HCEC 1CT (cell line): ENCODE measurements around the gene RGPD8.
"Not testable (repeated sequence)": the region's sequence is repeated elsewhere in the genome, so short reads cannot be mapped to it uniquely, and the experiment has no call there.

ENCODE experiments used
- DNase-seq: peaks from one replicate; pipeline ENCODE4 v3.0.0-alpha.2; 2017

Gene RGPD8

DNA sequence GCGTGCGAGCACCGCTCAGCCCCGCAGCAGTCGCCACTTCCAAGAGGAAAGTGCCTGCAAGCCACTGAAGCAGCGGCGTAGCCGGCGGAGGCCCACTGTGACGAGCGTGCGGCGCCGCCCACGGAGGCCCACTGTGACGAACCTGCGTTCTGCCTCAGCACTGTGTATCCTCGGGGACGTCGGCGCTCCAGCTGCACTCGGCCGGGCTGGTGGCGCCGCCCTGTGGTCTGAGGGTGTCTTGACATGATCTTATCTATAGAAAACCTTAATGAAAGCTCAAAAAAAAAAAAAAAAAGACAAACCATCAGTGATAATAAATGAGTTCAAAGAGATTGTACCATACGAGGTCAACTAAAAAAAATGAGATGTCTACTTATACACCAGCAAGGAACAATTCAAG lies at the start of gene RGPD8:
Gene RGPD8 (minus strand): TSS at position 166 of the 400 bp plus-strand sequence. CDS start 192 bp downstream, outside the sequence.
- peak; percentile 78 for DNase-seq

DNA sequence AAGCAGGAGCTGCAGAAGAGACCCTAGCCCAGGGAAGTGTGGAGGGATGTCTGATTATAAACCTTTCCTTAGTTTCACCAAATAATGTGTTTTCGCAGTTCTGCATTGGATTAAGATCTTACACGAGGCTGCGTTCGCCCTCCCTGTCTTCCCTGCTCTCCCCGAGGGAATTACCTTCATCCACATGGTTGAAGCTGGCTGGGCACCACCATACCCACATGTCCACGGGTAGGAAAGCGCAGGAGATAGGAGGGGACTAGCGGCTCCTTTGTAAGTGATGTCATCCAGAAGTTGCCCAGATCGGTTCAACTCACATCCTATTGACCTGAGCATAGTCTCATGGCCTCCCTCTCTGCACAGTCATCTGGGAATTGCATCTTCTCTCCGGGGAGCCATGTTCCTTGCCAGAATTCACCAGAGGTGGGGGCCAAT lies 49.6 kb upstream of the RGPD8 start:
- peak; percentile 60 for DNase-seq

DNA sequence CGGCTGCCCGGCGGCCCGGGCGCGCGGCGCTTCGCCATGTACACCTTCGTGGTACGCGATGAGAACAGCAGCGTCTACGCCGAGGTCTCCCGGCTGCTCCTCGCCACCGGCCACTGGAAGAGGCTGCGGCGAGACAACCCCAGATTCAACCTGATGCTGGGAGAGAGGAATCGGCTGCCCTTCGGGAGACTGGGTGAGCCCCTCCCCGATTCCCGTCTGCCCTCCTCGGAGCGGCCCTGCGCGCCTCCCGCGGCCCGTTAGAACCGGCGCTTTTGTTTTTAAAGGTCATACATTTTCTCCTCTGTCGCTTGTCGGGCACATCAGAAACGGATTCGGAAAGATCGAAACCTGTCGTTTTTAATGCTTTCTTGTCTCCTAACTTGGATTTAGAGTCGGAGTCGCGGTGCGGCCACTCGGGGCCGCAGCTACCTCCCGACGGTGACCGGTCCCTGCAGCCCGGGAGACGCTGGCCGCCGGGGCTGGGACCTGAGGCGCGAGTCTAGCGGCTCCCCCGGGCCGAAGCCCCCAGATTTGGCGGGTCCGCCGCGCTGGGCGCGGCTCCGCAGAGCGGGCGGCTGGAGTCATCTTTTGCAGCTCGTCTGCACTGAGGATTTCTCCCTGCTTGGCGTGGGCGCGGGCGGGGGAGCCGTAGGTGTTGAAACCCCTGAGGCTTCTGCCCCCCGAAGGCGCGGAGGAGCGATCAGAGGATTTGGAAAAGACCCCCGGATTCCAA lies 49.0 kb upstream of the RGPD8 start:
- DNase-seq = peak; percentile 48

DNA sequence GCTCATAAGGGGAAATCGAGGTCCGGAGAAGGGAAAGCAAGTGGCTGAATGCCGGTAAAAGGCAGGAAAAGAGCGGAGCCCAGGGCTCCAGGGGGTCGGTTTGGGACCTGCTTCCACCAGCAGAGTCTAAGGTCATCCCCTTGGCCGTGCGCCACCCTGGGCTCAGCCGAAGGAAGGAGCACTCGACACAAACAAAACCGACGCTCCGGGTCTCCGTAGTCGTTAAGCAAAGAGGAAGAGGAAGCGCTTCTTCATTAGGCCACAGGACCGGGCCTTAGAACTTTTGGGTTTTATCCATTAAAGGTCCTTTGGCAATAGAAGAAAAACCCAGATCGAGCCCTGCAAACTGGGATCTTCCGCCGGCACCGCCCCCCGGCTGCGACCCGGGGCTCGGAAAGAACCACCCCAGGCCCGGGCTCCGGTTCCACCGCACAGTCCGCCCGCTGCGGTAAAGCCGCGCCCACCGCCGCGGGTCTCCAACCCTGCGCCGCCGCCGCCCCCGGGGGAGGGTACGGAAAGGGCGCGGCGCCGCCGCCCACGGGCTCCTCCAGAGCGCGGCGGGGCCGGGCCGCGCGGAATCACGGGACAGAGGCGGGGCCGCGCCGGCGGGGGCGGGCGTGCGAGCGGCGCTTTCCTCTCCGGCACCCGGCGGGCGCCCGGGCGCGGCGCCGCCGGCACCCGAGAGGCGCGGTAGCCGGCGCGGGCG lies 48.2 kb upstream of the RGPD8 start, which contains the start of gene TTL:
Gene TTL (plus strand): TSS at position 629 of the 706 bp plus-strand sequence. CDS start 189 bp downstream, outside the sequence.
- DNase-seq = peak; percentile 67

DNA sequence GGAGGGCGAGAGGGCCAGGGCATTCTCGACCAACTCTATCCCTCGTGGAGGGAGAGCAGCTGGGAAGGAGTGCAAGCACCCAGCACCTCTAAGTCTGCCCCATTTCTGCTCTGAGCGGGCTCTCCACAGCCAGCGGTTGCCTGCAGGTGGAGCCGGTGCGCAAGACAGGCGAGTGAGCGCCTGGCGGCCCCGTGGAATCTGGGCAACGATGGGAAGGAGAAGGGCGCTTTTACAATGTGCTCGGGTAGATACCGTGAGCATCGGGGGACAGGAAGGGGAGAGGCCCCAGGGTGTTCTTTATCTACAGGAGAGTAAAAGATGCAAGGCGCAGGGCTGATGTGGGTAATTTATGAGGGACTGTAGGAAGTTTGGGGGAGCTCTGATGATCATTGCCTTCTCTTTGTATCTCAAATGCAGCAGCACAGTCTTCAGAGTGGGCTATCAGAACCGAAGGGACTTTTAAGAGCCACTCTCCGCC lies 47.6 kb upstream of the RGPD8 start:
- DNase-seq = peak; percentile 84

DNA sequence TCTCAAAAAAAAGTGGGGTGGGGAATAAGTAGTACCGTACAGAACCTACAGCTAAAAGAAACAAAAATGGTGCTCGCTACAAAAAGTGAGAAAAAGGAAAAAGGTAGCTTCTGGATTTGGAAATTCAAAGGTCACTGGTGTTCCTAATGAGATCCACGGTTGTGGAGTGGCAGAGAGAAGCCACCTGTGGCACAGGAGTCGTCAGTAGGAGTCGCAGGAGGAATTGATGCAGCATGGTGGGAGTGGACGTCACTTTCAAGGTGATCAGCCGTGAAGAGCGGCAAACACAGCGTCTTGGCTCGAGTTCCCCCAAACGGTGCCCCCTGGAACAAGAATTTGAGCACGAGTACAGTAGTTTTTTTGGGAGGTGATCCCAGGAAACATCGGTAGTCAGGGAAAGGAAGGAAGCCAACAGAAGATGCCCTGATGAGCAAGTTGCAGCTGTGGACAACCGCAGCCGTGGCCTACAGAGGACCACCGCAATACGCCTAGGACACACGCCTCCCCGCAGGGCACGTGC lies 47.1 kb upstream of the RGPD8 start:
- DNase-seq = no peak

DNA sequence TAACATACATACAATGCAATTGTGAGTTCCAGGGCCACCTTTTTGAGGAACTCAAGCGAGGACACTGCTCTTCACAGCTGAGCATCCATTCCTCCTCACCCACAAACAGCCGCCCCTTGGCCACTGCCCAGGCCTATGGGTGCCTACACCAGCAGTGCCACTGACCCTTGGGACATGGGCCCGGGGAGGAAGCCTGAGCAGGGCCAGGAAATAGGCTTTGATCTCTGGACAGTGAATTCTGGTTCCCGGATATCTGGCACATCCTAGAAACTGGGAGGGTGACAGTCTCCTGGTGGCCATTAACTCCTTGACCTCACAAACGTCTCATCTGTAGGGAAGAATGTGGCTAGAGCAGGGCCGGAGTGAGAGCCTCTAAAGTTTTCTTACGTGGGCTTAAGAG lies 43.0 kb upstream of the RGPD8 start:
- DNase-seq = no peak

DNA sequence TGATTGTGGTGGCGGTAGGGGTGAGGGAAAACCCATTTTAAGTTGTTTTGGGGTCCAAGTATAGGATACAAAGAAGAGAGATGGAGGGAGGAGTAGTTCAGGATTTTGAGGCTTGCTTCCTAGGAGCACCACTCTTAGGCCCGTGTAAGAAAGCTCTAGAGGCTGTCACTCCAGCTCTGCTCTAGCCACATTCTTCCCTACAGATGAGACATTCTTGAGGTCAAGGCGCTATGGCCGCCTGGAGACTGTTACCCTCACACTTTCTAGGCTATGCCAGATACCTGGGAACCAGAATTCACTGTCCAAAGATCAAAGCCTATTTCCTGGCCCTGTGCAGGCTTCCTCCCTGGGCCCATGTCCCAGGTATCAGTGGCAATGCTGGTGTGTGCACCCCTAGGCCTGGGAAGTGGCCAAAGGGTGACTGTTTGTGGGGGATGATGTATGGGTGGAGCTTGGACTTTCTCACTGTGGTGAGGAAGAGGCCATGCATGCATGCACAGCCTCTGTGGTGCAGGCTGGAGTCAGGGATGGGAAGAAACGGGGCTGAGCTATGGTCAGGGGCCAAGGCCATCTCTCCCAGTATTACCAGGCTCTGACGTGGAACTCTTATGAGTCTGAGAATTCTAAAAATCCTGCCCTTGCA lies 41.5 kb upstream of the RGPD8 start:
- peak; percentile 20 for DNase-seq

DNA sequence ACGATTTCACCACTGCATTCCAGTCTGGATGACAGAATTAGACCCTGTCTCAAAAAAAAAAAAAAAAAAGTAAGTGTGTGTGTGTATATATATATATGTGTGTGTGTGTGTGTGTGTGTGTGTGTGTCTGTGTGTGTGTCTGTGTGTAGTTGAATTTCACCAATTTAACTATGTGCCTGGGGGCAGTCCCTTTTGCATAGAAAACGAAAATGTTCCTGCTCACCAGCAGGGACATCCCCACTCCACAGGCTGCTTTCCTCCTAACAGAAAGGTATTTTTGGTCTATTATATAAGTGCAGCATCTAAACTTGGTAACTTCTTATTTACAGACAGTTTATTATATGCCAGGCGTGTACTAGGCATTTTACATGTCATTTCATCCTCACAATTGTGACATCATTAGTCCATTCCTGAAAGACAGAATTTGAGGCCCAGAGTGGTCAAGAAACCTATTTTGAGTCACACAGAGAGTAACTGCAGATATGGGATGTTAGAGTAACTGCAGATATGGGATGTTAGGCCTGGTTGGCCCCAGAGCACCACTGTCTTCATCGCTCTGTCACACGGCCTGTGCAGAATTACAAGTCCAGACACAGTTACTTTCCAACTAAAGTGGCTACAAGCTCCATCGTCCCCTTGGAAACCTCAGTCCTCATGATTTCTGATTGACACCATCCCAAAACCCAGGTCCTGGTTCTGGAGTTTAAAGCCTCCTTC lies 39.3 kb upstream of the RGPD8 start:
- DNase-seq = no peak

DNA sequence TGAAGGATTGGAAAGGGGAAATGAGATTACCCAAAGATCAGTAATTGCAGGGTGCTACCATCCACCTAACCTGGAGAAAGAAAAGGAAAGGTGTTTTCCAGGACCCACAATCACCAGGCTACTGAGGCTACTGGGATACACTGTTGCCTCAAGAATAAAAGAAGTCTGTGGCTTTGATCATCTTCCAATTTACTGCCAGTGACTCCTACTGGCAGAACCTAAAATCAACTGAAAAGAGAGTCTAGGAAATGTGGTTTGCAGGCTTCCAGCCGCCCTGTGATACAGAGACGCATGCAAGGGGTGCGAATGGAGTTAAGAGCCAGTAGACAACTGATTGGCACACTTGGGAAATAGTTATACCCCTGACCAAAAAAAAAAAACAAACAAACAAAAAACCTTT lies 31.9 kb upstream of the RGPD8 start:
- DNase-seq = peak; percentile 35

DNA sequence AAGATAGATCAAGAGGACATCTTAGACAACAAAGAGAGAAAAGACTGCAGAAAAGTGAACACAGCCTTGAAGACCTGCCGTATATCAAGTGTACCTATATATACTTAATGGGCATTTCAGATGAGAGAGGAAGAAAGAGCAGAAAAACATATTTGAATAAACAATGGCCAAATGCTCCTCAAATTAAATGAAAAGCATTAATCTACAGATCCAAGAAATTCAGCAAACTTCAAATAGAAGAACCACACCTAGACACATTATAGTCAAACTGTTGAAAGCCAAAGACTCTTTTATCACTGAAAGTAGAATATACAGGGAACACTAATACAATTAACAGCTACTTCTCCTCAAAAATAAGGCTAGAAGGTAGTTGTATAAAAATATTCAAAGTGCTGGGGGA lies 29.8 kb upstream of the RGPD8 start:
- DNase-seq = no peak

DNA sequence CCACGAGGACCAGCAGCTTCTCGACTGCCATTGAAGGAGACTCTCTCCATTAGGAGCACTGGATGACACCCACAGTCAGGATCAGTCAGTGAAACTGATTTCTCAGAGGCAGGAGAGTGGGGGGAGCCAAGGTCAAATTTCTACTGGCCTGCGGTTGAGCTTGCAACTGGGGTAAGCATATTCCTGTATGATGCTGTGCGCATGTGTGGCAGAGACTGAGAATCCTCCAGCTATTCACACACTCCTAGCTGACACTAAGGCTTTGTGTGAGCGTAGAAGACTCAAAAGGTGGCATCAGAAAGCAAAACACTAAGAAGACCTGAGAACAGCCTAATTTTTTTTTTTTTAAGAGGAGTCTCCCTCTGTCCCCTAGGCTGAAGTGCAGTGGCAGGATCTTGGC lies 28.7 kb upstream of the RGPD8 start:
- DNase-seq = no peak

DNA sequence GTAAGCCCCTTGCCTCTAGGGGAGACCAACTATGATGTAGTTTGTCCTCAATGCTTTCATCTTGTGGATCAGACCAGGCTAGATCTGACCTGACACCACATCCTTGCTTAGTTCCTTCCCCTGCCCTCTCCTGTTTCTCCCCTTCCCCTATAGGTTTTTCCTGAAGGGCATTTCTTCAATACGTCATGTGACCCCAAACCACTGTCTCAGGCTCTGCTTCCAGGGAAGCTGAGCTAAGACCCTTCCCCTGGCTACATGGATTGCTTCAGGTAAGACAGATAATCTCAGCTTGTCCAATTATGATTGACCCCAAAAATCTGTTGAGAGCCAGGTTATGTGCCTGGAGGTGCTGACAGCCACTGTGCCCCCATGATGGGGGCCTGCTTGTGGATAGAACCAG lies 25.9 kb upstream of the RGPD8 start:
- no peak for DNase-seq

DNA sequence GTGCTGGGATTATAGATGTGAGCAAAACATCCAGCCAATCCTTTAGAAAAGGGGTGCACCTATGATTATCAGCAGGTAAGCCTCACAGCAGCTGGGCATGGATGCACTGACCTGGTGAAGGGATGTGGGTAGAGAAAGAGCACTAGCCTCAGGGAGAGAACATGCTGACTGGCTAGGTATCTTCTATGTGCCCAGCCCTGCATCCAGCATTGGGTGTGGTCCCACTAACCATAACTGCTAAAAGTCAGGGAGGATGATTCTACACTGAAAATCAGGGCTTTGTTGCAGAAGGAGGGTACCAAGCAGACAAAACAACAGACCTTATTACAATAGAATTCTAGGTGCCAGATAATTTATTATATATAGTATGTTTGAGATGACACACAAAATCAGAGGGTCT lies 21.1 kb upstream of the RGPD8 start:
- DNase-seq = no peak

DNA sequence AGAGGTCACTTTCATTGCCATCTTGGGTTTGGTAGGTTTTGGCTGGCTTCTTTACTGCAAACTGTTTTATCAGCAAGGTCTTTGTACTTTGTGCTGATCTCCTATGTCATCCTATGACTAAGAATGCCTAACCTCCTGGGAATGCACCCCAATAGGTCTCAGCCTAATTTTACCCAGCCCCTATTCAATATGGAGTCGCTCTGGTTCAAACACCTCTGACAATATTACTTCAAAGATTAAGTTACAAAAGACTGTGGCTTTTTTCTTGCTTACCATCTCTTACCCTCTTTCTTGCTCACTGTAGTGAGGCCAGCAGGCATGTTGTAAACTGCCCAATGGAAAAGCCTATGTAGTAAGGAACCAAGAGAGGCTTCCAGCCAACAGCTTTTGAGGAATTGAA lies 17.9 kb upstream of the RGPD8 start:
- no peak for DNase-seq

DNA sequence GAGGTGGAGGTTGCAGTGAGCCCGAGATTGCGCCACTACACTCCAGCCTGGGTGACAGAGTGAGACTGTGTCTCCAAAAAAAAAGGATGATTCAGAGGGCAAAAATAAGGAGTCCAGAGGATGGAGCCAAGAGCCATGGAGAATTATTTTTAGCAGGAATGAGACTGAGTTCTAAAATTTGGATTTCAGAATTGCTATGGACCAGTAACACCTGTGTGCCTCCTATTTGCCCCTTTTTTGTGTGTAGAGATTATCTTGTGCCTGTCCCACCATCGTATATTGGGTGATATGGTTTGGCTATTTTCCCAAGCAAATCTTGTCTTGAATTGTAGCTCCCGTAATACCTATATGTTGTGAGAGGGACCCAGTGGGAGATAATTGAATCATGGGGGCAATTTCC lies 16.4 kb upstream of the RGPD8 start:
- DNase-seq = no peak

DNA sequence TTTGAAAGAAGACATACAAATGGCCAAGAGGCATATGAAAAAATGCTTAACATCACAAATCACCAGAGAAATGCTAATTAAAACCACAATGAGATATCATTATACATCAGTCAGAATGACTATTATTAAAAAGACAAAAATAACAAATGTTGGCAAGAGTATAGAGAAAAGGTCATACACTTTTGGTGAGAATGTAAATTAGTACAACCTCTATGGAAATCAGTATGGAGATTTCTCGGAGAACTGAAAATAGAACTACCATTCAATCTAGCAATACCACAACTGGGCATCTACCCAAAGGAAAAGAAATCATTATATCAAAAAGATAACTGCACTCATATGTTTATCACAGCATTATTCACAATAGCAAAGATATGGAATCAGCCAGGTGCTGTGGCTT lies 10.8 kb upstream of the RGPD8 start:
- DNase-seq = not testable (repeated sequence)

DNA sequence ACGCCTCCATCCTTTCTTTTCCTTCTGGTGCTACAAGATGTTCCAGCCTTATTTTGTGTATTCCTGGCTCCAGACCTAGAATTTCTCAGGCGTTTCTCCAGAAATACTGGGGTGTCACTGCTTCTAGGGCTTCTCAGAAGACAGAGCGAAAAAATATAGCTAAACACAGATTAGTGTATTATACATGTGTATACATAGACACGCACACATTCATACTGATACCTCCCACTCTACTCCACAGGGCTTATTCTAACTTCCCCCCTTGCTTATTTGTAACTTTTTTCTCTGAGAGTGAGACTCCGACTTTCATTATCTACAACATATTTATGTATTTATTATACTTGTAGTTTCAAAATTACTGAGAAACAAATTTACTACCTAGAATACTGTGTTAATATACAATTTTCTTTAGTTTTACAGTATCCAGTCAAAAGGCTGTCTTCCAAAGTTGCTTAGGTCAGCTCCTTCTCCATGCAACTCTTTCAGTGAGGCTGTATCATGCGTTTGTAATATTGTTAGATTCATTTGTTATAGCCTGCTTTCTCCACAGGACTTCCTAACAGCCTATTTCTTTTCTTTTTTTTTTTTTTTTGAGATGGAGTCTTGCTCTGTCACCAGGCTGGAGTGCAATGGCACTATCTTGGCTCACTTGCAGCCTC lies 5.3 kb upstream of the RGPD8 start:
- not testable (repeated sequence) for DNase-seq

DNA sequence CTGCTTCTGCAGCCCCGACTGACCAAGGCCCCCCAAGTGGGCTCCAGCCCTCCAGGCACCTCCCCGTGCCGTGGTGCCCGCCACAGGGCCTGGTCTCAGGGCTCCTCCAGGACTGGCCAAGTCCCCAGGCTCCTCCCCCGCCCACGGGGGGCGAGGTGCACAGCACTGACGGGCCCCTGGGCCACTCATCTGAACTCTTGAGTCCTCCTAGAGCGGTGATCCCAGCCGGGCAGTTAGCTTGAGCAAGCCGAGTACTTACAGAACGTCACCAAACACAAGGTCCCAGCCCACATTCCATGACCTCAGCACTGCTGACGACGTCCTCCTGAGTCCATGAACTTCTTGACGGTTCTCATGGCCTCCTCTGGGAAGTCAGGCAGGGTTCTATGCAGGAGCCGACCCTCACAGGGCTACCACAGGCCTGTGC lies 4.0 kb upstream of the RGPD8 start:
- DNase-seq = not testable (repeated sequence)

DNA sequence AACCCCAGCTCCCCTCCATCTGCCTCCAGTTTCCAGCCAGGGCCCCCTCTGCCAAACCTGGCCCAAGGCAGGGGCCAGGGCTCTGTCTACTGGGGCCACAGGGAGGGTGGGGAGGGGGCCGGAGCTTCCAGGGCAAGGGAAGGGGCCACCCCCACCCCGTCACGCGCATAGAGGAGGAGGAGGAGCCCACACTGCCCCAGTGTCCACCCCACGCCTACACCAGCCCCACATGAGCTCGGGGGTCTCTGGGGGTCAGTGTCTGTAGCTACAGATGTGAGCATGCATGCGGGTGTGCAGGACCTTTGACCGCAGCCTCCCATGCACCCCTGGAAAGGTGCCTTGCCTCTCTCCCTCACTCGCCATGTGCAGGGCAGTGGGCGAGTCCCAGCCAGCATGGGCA lies 3.5 kb upstream of the RGPD8 start:
- DNase-seq = not testable (repeated sequence)

DNA sequence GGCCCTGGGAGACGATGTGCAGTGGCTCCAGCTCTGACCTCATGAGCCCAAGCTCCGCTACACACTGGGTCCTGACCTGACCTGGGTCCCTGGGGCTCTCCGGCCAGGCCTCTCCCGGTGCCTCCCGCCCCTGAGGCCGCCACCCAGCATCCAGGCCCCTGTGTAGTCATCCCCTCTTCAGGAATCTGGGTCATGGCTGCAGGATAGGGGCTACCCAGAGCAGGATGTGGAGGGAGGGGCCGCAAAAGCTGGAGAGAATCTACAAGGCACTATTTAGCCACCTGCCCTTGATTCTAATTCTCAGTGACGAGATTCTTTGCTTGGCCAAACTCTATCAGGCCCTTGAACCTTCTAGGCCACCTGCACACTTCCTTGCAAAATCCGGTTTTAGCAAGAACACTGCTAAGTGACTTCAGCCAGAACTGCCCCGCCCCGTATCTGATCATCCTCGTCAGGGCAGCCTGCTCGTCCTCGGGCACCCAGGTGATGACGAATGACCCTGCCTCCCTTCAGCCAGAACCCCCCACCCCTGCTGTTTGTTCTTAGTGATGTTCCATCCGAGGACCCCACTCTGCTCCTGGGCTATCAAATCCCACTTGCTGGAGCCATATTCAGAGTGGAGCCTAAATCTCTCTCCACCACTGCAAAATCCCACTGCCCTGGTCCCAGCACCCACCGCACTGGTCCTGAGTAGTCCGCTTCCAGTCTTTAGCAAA lies 2.4 kb upstream of the RGPD8 start:
- not testable (repeated sequence) for DNase-seq
